GM10248 (cell line): ENCODE data around the gene WDR43.

Source experiments
- CTCF ChIA-PET: fragments of 300-600 bp; sonication (Branson Sonifier 250); formaldehyde crosslinking; extraction: SDS; loops from one replicate; lab custom pipeline; 2021; ENCODE audit warnings: antibody characterized with exemption; lab: Yijun Ruan, JAX
- POLR2A ChIA-PET: fragments of 350-650 bp; sonication (Branson Sonifier 250); formaldehyde crosslinking; extraction: SDS; loops from one replicate; lab custom pipeline; 2020; ENCODE audit warnings: antibody characterized with exemption; lab: Yijun Ruan, JAX
- DNase-seq: peaks from one replicate; pipeline ENCODE4 v3.0.0; 2012; ENCODE audit errors: extremely low spot score
- CTCF ChIP-seq: IDR thresholded peaks from 2 replicates; pipeline ENCODE4 v1.5.1; 2012; ENCODE audit warnings: mild to moderate bottlenecking, low read depth; ENCODE audit errors: extremely low read depth, missing control alignments, control extremely low read depth

Gene WDR43

GRCh38 chr2:28927469-28927868 is 33.0 kb downstream of the WDR43 start:
- POLR2A ChIA-PET, result no interaction called here
- CTCF ChIA-PET, result interaction anchor here (1.3 to 1.4 kb wide), 2 partner anchors 8 to 11 kb away, joined by 3 read pairs; no protein-coding TSS in a partner anchor
- TF ChIP-seq CTCF, result no peak
- DNase-seq, result no peak

- ChIA-PET CTCF (interaction anchor here (1.2 to 1.4 kb wide), 3 partner anchors 8 to 268 kb away, joined by 3 read pairs; no protein-coding TSS in a partner anchor), POLR2A (no interaction called here)
- no peak for DNase-seq
- TF ChIP-seq CTCF, result no peak
Measured at GRCh38 chr2:28927878-28928277, 33.4 kb downstream of the WDR43 start.

- ChIA-PET CTCF (interaction anchor here (1.9 kb wide), 1 partner anchor 9 kb away, joined by 4 read pairs; no protein-coding TSS in a partner anchor), POLR2A (no interaction called here)
- no peak for TF ChIP-seq CTCF
- DNase-seq, result no peak
Measured at GRCh38 chr2:28929581-28929980, 35.1 kb downstream of the WDR43 start.

GRCh38 chr2:28930205-28930604 is 35.7 kb downstream of the WDR43 start:
- POLR2A ChIA-PET, result no interaction called here
- TF ChIP-seq CTCF, result no peak
- CTCF ChIA-PET, result interaction anchor here (1.9 kb wide), 1 partner anchor 10 kb away, joined by 4 read pairs; no protein-coding TSS in a partner anchor
- no peak for DNase-seq

- no peak for DNase-seq
- CTCF ChIA-PET, result no interaction called here
- TF ChIP-seq CTCF, result no peak
- POLR2A ChIA-PET, result no interaction called here
Measured at GRCh38 chr2:28934769-28935168, 40.3 kb downstream of the WDR43 start.

- TF ChIP-seq CTCF, result no peak
- DNase-seq, result no peak
- ChIA-PET CTCF (interaction anchor here (0.9 to 1.0 kb wide), 2 partner anchors 19 to 347 kb away, joined by 3 to 4 read pairs; no protein-coding TSS in a partner anchor), POLR2A (no interaction called here)
Measured at GRCh38 chr2:28941008-28941407, 46.5 kb downstream of the WDR43 start.

- no peak for DNase-seq
- ChIA-PET POLR2A (no interaction called here), CTCF (no interaction called here)
- TF ChIP-seq CTCF, result no peak
Measured at GRCh38 chr2:28944535-28945248, 50.2 kb downstream of the WDR43 start.
